DMS153 treated with DMSO at 0.1 percent for 48 hours (cell line): ENCODE data around the gene MEMO1.
"Not testable (repeated sequence)": the region's sequence is repeated elsewhere in the genome, so short reads cannot be mapped to it uniquely, and the experiment has no call there.

ENCODE experiments used
- DNase-seq: peaks from one replicate; lab custom pipeline; 2025; ENCODE audit not compliant: unreplicated experiment; lab: John Stamatoyannopoulos, UW

Gene MEMO1

GRCh38 chr2:31958140-31958717, 52.6 kb downstream of the MEMO1 start:
- no peak for DNase-seq

- no peak for DNase-seq
Measured at GRCh38 chr2:31957354-31958139, 53.3 kb downstream of the MEMO1 start.

GRCh38 chr2:31956934-31957333, 53.9 kb downstream of the MEMO1 start:
- DNase-seq = not testable (repeated sequence)

GRCh38 chr2:31956312-31956711, 54.5 kb downstream of the MEMO1 start:
- DNase-seq = no peak

- not testable (repeated sequence) for DNase-seq
Measured at GRCh38 chr2:31953095-31953494, 57.7 kb downstream of the MEMO1 start.

- DNase-seq = no peak
Measured at GRCh38 chr2:31950946-31951562, 59.8 kb downstream of the MEMO1 start.

GRCh38 chr2:31947871-31948270, 62.9 kb downstream of the MEMO1 start:
- no peak for DNase-seq

- no peak for DNase-seq
Measured at GRCh38 chr2:31946838-31947237, 64.0 kb downstream of the MEMO1 start.

GRCh38 chr2:31945572-31945935, 65.3 kb downstream of the MEMO1 start:
- no peak for DNase-seq

- no peak for DNase-seq
Measured at GRCh38 chr2:31944828-31945571, 65.8 kb downstream of the MEMO1 start.

GRCh38 chr2:31943636-31944225, 67.1 kb downstream of the MEMO1 start:
- DNase-seq = no peak

- DNase-seq = no peak
Measured at GRCh38 chr2:31940920-31941319, 69.9 kb downstream of the MEMO1 start.

GRCh38 chr2:31937741-31938140, 73.1 kb downstream of the MEMO1 start:
- DNase-seq = no peak

- no peak for DNase-seq
Measured at GRCh38 chr2:31935370-31935769, 75.4 kb downstream of the MEMO1 start.

GRCh38 chr2:31933066-31933465, 77.7 kb downstream of the MEMO1 start:
- DNase-seq = no peak

GRCh38 chr2:31932589-31932988, 78.2 kb downstream of the MEMO1 start:
- no peak for DNase-seq

- DNase-seq = no peak
Measured at GRCh38 chr2:31931916-31932315, 78.9 kb downstream of the MEMO1 start.

GRCh38 chr2:31925517-31925916, 85.3 kb downstream of the MEMO1 start:
- no peak for DNase-seq

- no peak for DNase-seq
Measured at GRCh38 chr2:31923662-31924061, 87.1 kb downstream of the MEMO1 start.

GRCh38 chr2:31922542-31923408, 88.0 kb downstream of the MEMO1 start:
- DNase-seq = no peak
